ENCODE results near the gene PPFIA1.

- TF ChIP-seq POLR2A (IDR thresholded peaks at IDR 0.05; ENCODE audit: low read length): no peak
- no peak for TF ChIP-seq GATA1 (IDR thresholded peaks at IDR 0.05; ENCODE audit: low read depth, low read length)
These were observed 98.5 kb downstream of the PPFIA1 start for GRCh38 chr11:70368961-70369360.
